ENCODE measurements around the gene GABARAPL2.

The GABARAPL2 gene

GRCh38 chr16:75593308-75593707, 27.1 kb downstream of the GABARAPL2 start:
- no peak for DNase-seq

GRCh38 chr16:75593825-75594820, 27.9 kb downstream of the GABARAPL2 start:
- no peak for DNase-seq

- no peak for DNase-seq
Measured at GRCh38 chr16:75599452-75600277, 33.5 kb downstream of the GABARAPL2 start.

- DNase-seq = no peak
Measured at GRCh38 chr16:75603241-75603640, 37.1 kb downstream of the GABARAPL2 start.

GRCh38 chr16:75606507-75606906, 40.3 kb downstream of the GABARAPL2 start:
- no peak for DNase-seq

GRCh38 chr16:75614066-75614897, 48.1 kb downstream of the GABARAPL2 start:
- DNase-seq = no peak

DNA sequence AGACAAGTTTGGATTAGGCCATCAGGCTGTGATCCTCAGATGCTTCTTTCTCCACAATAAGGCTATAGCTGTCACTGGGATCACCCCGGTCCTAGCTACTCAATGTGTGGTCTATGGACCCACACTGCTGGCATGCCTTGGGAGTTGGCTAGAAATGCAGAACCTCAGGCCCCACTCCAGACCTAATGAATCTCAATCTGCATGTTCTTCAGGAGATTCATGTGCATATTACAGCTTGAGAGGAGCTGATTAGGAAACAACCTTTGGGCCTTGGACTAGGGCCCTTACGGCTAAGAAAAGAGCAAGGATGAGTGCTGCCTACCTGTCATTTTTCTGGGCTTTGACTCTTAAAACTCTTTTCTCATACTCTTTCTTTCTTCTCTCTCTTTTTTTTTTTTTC, 49.4 kb downstream of the GABARAPL2 start:
- no peak for DNase-seq

- DNase-seq = no peak
Measured at GRCh38 chr16:75616521-75617010, 50.4 kb downstream of the GABARAPL2 start.

- no peak for DNase-seq
Measured at GRCh38 chr16:75617121-75617520, 50.9 kb downstream of the GABARAPL2 start.

- no peak for DNase-seq
Measured at GRCh38 chr16:75618780-75619179, 52.6 kb downstream of the GABARAPL2 start.

GRCh38 chr16:75620326-75621169, 54.4 kb downstream of the GABARAPL2 start:
- no peak for DNase-seq

GRCh38 chr16:75621170-75621477, 54.9 kb downstream of the GABARAPL2 start:
- no peak for DNase-seq

DNA sequence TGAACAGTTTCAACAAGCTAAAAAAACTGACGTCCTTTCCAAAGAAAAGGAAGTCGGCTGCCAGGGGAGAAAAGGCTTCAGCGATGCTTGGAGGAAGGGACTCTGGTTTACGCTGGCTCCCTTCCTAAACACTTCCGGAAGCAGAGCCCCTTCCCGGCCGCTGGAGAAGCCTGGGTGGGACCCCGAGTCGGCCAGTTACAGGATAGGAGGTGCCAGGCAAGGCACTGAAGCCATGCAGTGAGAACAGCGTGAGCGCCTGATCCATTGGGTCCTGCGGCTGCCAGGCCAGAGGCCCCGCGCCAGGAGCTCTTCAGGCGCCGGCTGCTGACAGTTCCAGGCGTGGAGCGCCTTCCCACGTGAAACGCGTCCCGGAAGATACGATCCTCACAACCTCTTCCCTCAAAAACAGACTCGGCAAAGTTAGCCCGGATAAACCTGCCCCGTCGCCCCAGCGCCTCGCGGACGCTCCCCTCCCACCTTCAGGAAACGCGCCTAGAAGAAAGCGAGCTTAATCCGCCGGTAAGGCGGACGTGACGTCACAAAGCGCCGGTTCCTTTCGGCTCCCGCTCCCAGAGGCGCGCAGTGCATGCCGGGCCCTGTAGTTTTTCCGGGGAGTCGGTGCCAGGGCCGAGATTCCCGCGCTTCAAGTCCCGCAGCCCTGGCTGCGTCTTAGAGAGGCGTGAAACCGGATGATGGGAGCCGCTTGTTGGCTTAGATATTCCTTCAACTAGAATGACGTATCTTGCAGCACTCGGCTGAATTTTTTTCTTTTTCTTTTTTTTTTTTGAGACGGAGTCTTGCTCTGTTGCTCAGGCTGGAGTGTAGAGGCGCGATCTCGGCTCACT, 56.8 kb downstream of the GABARAPL2 start, which contains the start of gene ADAT1:
Gene ADAT1, minus strand, starts transcription at position 521 of the 845 bp plus-strand sequence. CDS start 2,482 bp downstream, outside the sequence.
- DNase-seq = peak; percentile 67

- DNase-seq = no peak
Measured at GRCh38 chr16:75624921-75625334, 58.7 kb downstream of the GABARAPL2 start.

GRCh38 chr16:75626806-75627205, 60.6 kb downstream of the GABARAPL2 start:
- DNase-seq = no peak
